GM19455 (cell line): ENCODE measurements around the gene CERT1.

Experiments used
- ATAC-seq: cut with Tn5 transposase; IDR thresholded peaks from one replicate; pipeline ENCODE4 v1.9.1; 2021; ENCODE audit not compliant: unreplicated experiment

The CERT1 gene

GRCh38 chr5:75481024-75481423, 30.4 kb downstream of the CERT1 start:
- ATAC-seq = no peak

GRCh38 chr5:75475364-75475763, 36.1 kb downstream of the CERT1 start:
- ATAC-seq = no peak

GRCh38 chr5:75473463-75473862, 38.0 kb downstream of the CERT1 start:
- no peak for ATAC-seq

GRCh38 chr5:75472973-75473372, 38.5 kb downstream of the CERT1 start:
- ATAC-seq = no peak

- no peak for ATAC-seq
Measured at GRCh38 chr5:75471193-75471592, 40.2 kb downstream of the CERT1 start.

GRCh38 chr5:75469017-75469416, 42.4 kb downstream of the CERT1 start:
- ATAC-seq = no peak

GRCh38 chr5:75468593-75468992, 42.8 kb downstream of the CERT1 start:
- no peak for ATAC-seq

GRCh38 chr5:75466006-75466716, 45.3 kb downstream of the CERT1 start:
- no peak for ATAC-seq

- no peak for ATAC-seq
Measured at GRCh38 chr5:75465480-75465879, 45.9 kb downstream of the CERT1 start.

GRCh38 chr5:75463726-75464125, 47.7 kb downstream of the CERT1 start:
- ATAC-seq = no peak

- ATAC-seq = no peak
Measured at GRCh38 chr5:75461679-75462078, 49.8 kb downstream of the CERT1 start.

GRCh38 chr5:75460942-75461610, 50.4 kb downstream of the CERT1 start:
- peak; percentile 58 for ATAC-seq

GRCh38 chr5:75460532-75460931, 50.9 kb downstream of the CERT1 start:
- peak; percentile 7 for ATAC-seq

GRCh38 chr5:75457691-75458090, 53.7 kb downstream of the CERT1 start:
- ATAC-seq = no peak

GRCh38 chr5:75457161-75457560, 54.3 kb downstream of the CERT1 start:
- no peak for ATAC-seq

GRCh38 chr5:75450069-75450468, 61.4 kb downstream of the CERT1 start:
- ATAC-seq = no peak

GRCh38 chr5:75446068-75446467, 65.4 kb downstream of the CERT1 start:
- ATAC-seq = no peak

GRCh38 chr5:75441560-75441959, 69.9 kb downstream of the CERT1 start:
- no peak for ATAC-seq

GRCh38 chr5:75439276-75439675, 72.2 kb downstream of the CERT1 start:
- ATAC-seq = no peak

GRCh38 chr5:75438722-75439121, 72.7 kb downstream of the CERT1 start:
- ATAC-seq = no peak

- no peak for ATAC-seq
Measured at GRCh38 chr5:75435096-75435495, 76.3 kb downstream of the CERT1 start.

- ATAC-seq = no peak
Measured at GRCh38 chr5:75433814-75434506, 77.5 kb downstream of the CERT1 start.
